ENCODE data around the gene REPS2.
"Not testable (repeated sequence)": the region's sequence is repeated elsewhere in the genome, so short reads cannot be mapped to it uniquely, and the experiment has no call there.

REPS2 gene

DNA sequence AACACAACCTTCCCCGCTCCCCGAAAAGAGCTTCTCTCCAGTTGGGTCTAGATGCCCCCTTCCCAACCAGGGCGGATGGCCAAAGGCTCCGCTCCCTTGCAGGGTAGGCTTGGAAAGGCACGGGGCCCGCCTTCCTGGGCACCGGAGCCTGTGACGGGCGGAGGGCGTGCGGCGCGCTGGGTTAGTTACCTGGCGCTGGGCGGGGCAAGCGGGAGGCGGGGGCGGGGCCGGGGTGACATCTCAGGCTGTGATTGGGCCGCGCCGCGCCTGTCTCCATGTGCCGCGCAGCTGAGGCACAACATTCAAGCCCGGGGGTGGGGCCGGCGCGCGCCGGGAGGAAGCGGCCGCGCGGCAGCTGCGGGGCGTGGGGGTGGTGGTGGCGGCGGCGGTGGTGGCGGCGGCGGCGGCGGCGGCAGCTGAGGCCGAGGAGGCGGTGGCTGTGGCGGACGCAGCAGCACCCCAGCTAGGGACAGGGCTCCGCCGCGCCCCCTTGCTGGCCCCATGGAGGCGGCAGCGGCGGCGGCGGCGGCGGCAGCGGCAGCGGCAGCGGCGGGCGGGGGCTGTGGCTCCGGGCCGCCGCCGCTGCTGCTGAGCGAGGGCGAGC, at the start of gene REPS2:
REPS2 (plus strand) TSS at position 298 of the 604 bp plus-strand sequence; CDS start at position 502, 204 bp downstream.
- DNase-seq = peak; percentile 64

DNA sequence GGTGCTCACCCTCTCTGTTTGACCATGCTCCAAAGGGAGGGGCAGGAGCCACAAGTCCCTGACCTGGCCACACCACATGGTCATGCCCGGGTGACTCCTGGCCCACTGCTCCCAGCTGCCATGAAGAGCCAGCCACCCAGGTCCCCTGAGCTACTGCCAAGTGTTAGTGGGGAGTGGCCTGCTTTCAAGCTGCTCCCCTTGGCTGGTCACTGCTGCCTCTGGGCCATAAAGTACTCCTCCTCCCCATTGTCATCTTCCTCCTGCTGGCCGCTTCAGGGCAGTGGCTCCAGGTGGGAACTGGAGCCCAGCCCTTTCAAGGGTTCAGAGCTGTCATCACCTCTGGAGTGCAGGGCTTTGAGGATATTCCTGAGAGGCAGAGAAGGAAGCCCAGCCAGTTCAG, 49.0 kb upstream of the REPS2 start:
- DNase-seq = no peak

DNA sequence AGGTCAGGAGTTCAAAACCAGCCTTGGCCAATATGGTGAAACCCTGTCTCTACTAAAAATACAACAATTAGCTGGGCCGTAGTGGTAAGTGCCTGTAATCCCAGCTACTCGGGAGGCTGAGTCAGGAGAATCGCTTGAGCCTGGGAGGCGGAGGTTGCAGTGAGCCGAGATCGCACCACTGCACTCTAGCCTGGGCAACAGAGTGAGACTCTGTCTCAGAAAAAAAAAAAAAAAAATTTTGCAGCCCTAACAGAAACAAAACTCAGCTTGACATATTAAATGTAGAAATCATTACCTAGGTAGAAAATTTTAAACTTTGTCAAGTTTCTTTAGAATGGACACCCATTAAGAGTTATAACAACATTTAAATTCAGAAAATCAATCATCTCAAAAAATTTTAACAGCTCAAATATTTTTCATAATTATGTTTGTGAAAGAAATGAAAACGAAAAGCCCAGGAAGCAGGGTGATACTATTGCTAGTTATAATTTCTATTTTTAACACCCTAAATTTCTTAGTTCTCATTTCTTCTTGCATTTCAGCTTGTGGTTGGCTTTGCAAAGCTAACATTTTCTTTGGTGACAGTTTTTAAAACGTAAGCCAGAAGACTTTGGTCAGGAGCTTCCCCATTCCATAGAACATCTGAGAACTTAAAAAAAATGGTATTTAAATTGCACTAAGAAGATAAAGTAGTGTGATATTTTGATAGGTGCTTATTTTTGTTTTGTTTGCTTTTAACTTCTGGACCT, 43.0 kb upstream of the REPS2 start:
- no peak for DNase-seq

DNA sequence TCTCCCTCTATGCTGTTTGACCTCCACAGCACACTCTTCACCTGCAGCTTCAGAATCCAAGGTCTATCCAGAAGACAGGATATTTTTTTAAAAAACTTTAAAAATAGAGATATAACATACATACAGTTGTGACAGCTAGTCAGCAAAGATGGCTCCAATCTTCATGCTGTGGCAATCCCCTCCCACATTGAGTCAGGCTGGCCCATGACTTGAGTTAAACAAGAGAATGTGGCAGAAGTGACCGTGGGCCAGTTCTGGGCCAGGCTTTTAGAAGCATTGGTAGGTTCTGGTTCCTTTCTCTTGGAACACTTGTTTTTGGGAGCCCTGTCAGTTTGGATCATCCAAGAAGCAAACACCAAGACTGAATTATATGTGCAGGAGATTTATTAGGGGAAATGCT, 36.1 kb upstream of the REPS2 start:
- DNase-seq = no peak

DNA sequence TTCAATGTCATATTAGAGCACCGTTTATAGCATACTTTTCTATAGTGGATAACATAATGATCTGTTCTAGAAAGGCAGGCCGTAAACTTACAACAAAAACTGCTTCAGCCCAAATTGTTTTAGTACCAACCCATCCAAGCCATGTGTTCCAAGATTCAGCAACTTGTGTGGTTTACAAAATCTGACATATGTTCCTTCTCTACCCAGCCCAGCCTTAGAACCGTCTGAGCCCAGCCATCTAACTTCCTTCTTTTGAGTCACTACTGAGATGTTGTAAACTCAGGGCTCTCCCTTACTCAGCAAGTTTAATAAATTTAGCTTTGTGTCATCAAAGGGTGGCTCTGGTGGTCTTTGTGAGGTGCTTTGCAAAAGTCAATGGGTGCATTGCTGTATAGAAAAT, 32.4 kb upstream of the REPS2 start:
- DNase-seq = no peak

DNA sequence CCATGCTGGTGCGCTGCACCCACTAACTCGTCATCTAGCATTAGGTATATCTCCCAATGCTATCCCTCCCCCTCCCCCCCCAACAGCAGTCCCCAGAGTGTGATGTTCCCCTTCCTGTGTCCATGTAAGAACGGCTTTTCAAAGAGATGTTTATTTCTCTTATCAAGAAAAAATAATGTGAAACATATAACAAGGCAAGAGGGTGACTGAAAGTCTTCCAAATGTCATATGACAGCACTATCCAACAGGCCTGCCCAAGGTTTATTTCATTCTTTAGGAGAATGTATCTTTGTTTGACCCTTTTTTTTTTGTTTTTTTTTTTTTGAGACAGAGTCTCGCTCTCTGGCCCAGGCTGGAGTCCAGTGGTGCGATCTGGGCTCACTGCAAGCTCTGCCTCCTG, 29.9 kb upstream of the REPS2 start:
- DNase-seq = no peak

DNA sequence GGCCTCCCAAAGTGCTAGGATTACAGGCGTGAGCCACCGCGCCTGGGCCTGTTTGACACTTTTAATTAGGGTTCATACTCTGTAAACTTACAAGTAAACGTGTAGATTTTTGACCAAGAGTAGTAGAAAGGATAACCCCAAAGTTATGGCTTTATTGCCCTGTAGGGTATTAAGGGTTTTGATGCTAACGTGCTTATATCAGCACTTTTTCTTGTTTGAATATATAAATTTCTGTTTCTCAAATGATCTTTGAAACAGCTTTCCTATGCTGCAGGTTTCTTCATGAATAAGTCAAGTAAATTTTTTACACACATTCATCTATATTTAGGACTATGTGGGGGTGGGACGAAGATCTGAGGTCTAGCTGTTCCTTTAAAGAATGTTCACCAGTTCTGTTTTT, 29.3 kb upstream of the REPS2 start:
- no peak for DNase-seq

DNA sequence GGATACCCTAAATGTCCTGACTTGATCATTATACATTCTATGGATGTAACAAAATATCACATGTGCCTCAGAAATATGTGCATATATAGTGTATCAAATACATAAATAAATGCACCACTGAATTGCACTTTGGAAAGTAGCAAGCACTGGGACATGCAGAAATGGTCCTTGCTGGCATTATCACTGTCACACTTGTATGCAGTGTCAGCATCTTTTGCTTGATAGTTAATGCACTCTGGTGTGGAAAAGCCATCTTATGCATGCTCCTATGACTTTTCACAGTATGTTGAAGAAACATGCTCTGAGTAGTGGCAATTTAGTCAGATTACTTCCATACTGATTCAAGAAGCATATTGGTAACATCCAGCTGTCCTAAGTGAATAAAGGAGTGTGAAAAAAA, 27.5 kb upstream of the REPS2 start:
- no peak for DNase-seq

DNA sequence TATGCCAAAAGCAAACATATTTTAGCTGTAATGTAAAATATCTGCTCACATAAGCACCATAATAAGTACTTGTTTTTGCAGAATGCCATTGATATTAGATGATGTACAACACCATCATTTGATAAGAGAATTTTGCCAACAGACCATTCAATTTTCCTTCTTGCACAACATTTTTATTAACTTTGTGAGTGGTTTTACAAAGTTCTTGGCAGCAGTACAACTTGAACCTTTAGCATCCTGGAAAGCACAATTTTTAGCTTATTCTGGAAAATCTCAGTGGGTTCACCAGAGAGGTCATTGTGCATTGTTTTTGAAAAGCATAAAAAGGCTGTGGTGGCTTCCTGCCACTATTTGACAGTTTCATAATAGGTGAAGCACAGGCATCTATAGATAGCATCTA, 26.4 kb upstream of the REPS2 start:
- no peak for DNase-seq

DNA sequence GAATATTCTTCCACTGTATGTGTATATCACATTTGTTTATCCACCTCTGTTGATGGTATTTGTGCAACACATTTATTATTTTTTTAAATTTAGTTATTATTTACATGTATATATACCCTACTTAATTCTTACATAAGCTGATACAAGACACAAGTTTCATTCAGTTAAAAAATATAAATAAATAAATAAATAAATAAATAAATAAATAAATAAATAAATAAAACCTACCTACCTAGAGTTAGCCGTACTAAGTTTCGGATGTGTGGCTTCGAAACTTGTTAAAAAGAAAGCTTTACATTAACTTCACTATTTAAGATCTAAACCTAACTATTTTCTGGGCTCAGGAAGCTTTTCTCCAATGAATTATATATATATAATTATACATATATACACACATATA, 23.3 kb upstream of the REPS2 start:
- no peak for DNase-seq

DNA sequence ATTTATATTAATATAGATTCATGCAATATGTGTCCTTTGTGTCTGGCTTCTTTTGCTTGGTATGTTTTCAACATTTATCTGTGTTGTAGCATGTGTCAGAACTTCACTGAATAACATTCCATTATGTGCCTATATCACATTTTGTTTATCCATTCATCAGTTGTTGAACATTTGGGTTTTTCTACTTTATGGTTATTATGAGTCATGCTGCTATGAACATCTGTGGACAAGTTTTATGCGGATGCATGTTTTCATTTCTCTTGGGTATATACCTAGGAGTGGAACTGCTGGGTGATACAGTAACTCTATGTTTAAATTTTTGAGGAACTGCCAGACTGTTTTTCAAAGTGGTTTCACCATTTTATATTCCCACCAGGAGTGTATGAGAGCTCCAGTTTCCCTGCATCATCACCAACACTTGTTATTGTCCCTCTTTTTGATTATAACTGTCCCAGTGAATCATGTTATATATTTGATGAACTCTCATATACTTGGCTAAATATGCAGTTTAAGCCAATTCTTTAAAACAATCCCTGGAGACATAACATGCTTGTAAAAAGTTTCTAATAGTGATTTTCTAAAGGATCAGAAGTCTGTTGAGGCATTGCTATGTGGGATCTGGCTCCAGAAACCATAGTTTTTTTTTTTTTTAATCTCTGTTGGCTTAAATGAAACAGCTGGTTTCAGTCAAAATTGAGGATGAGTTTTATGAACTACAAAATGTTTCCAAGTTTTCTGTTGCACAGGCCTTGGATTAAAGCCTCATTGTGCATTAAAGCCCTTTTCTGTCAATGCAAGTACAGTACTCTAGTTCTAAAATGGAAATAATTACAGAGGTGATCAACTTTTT, 21.6 kb upstream of the REPS2 start:
- DNase-seq = no peak

DNA sequence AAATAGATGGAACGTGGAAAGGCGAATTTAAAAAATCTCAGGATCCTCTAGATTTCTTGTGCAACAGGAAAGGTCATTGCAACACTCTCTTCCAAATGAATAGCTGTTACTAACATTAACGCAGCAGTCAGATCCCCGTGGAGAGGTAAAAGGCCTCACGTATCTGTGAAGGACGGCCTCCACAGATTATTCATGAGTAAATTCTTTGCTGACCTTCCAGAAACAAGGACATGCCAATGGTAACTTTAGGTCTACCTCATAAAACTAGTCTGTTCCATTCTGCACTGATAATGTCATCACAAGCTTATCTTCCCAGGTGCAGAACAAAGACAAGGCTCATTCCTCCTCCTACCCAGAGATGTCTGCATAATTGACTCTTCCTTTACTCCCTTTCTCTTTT, 16.1 kb upstream of the REPS2 start:
- DNase-seq = no peak

DNA sequence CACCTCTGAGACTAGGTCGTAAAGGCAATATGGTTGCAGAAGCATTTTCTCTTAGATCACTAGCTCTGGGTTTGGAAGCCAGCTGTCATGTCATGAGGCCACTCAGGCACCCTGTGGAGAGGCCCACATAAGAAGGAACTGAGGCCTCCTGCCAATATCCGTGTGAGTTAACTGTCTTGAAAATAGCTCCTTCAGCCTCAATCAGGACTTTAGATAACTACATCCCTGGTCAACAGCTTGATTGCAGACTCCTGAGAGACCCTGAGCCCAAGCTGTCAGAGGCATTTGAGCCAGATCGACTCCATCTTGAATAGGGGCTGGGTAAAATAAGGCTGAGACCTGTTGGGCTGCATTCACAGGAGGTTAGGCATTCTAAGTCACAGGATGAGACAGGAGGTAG, 15.1 kb upstream of the REPS2 start:
- DNase-seq = no peak

DNA sequence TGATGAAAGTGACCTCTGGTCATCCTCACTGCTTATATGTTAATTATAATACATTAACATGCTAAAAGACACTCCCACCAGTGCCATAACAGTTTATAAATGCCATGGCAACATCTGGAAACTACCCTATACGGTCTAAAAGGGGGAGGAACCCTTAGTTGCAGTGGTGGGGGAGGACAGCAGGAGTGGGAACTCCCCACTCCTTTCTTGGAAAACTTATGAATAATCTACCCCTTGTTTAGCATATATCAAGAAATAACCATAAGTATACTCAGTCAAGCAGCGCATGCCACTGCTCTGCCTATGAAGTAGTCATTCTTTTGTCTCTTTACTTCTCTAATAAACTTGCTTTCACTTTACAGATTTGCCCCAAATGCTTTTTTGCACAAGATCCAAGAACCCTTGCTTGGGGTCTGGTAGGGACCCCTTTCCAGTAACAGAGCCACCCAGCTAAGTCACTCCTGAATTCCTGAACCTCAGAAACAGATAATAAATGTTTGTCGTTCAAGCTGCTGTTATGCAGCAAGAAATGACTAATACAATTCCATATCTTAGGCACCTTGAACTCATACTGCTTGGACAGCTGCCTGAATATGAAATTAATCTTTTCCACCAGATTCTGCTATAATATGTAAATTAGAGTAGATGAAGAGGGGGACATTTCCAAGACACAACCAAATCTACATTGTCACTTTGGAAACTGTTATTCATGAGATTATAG, 14.4 kb upstream of the REPS2 start:
- no peak for DNase-seq

DNA sequence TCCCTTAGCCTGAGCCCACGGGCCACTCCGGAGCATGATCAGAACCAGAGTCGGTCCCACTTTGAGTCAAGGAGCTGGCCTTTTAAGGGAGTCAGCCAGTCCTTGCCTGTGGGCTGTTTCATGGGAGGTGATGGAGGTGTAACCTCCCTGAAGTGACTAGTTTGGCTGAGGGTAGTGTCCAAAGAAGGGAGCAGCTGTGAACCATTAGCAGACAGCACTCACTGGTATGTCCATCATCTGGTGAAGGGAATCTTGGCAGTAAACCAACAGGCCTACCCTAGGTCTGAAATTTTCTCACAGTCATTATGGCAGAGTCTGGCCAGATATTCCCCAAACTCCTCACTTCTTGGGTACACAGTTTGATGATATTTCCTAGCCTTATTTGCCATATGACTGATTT, 12.3 kb upstream of the REPS2 start:
- DNase-seq = no peak

DNA sequence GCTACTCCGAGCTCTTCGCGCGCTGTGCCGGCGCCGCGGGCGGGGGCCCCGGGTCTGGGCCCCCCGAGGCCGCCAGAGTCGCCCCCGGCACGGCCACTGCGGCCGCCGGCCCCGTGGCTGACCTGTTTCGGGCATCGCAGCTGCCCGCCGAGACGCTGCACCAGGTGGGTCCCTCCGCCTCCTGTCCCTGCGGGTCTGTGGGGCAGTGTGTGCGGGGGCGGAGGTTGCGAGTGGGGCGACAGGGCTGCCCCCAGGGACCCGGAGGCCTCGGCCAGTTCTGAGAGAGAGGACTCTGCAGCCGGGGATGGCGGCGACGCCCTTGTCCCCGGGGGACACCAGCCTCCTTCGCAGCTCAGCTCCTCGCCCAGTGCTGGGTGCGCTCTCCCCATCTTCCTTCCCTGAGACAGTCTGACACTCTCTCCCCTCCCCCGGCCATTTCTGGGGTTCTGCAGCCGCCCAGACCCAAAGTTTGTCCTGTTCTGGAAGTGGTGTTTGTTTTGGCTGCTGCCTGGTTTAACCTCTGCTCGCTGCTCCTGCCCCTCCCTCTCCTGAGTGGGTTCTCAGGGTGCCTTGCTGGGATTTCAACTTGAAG, 609 bp downstream of the REPS2 start:
- DNase-seq = no peak

DNA sequence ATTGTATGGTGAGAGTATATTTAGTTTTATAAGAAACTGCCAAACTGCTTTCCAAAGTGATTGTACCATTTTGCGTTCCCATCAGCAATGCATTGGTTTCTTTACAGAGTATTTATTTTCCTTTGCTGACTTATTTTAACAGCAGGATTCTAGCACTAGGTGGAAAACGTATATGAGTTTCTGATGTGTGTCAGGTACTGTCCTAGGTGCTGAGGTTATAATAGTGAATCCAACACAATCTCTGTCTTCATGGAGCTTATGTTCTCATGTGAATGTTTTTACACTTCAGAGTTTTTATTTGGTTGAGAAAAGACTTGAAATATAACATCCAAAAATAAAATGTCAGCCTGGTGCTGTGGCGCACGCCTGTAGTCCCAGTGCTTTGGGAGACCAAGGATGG, 4.0 kb downstream of the REPS2 start:
- no peak for DNase-seq

DNA sequence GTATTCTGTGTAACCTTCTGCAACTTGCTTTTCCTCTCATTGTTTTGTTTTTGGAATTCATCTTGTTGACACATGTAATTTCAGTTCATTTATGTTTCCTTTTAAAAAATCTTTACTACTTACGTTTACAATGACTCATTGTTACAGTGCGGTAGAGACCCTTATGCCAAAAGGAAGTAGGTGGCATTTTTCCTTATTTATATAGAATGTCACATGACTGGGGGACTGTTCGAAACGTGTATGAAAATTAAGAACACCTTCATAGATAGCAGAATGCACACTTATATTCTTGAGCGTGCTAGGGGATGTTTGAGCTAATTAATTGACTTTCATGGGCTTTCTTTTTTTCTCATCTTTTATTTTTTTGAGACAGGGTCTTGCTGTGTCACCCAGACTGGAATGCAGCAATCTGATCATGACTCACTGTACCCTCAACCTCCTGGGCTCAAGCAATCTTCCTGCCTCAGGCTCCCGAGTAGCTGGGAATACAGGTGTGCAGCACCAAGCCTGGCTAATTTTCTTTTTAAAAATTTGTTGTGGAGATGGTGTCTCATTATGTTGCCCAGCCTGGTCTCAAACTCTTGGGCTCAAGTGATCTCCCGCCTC, 7.3 kb downstream of the REPS2 start:
- no peak for DNase-seq

DNA sequence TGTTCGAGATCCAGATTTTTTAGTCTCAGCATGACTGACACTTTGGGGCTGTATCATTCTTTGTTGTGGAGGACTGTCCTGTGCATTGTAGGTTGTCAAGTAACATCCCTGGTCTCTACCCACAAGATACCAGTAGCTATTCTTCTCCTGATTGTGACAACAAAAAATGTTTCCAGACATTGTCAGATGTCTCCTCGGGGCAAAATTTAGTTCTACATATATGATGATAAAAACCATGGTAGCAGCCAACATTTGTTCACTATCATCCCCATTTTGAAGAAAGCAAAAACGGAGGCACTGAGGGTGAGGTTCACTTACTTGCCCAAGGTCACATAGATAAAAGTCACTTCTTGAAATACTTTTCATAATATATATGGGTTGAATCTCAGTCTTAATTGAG, 11.3 kb downstream of the REPS2 start:
- DNase-seq = no peak

DNA sequence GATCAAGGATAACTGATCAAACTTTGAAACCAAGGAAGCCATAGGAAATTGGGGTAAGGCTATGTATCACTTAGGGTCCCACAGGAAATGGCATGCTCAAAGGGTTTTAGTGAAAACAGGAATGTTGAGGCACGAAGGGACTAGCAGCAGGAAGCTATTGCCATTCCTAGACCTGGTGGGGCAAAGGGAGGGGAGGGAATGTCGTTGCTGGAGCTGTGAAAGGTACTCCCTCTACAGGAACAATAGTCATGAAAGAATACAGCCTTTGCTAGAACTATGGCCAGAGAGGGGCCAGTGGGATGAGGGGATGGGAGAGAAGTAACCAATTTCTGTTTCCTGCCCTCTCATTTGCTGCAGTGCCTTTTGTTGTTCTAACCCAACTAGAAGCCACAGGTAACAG, 11.9 kb downstream of the REPS2 start:
- no peak for DNase-seq

DNA sequence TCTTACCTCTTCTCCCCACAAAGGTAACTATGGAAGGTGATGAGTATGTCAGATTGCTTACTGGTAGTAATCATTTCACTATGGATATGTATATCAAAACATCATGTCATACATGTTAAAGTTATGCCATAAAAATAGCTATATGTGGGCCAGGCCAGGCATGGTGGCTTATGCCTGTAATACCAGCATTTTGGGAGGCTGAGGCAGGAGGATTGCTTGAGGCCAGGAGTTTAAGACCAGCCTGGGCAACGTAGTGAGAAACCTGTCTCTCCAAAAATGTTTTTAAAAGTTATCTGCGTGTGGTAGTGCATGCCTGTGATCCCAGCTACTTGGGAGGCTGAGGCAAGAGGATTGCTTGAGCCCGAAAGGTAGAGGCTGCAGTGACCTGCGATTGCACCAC, 16.2 kb downstream of the REPS2 start:
- DNase-seq = not testable (repeated sequence)

DNA sequence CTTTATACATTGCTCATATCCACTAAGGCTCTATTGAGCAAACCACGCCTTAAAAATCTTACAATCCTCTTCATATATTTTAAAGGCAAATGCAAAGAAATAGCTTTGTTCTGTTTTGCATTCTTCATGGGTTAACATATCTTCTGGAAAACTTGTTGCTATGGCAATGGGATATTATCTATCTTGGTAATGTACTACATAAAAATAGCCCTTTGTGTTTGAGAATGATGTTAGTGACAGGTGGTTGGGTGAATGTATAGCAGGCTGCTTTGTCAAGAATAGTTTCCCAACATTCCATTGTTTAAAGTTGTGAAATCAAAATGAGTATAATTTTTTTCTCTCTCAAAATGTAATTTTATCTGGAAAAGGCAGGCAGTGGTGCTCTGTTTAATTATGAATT, 16.8 kb downstream of the REPS2 start:
- no peak for DNase-seq

DNA sequence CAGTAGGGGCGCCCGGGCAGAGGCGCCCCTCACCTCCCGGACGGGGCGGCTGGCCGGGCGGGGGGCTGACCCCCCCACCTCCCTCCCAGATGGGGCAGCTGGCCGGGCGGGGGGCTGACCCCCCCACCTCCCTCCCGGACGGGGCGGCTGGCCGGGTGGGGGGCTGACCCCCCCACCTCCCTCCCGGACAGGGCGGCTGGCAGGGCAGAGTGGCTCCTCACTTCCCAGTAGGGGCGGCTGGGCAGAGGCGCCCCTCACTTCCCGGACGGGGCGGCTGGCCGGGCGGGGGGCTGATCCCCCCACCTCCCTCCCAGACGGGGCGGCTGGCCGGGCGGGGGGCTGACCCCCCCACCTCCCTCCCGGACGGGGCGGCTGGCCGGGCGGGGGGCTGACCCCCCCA, 18.5 kb downstream of the REPS2 start:
- not testable (repeated sequence) for DNase-seq
